ENCODE results near the gene FRS3. TPM values are rescaled to one million over a fixed set of nuclear protein-coding genes. Genes with fewer than 3 reads are reported as not detected.

The FRS3 gene
- total and polyA plus RNA-seq, 5 donors from 2014 or later = 1.3 to 6.4 (median 1.5) TPM

DNA sequence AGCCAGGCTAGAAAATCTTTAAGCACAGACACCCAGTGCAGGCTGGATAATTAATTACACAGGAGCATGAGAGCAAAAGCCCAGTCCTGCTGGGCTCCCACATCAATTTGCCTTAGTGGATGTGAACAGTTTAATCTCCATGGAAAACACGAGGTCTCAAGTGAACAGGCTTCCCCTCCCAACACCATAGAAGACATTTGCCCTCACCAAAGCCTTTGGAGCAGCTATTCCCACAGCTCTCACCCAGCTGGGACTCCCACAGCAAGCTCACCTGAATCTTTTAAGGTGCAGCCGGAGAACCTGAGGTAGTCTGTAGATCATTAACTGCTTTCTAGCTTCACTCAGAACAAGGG, 19.8 kb upstream of the FRS3 start:
- no peaks in the 10 kb centered on the region for H3K9me3 Mint-ChIP-seq

DNA sequence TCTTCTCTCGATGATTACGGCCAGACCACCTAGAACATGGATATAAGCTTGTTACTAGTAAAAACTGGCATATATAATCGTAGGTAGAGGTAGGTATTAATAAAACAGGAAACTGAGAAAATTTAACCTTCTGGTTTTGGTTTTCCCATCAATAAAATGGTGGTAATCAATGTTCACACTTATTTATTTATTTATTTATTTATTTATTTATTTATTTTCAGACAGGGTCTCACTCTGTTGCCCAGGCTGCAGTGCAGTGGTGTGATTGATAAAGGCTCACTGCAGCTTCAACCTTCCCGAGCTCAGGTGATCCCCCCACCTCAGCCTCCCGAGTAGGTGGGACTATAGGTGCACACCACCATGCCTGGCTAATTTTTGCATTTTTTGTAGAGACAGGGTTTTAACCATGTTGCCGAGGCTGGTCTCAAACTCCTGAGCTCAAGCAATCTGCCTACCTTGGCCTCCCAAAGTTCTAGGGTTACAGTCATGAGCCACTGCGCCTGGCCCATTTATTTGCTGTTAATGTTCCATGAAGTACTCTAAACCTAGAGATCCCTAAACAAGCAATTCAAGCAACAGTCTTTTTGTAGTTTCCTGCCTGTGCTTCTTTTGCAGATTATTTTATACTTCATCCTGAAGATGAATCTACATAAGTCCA, 19.3 kb upstream of the FRS3 start:
- Histone ChIP-seq H3K27ac (ENCODE audit: insufficient read depth, low read length, poor library complexity, severe bottlenecking) (no peak overlapping the region), H3K9me3 (ENCODE audit: control insufficient read depth in 2 of 2, low read length in 2 of 2) (no peaks in the 10 kb centered on the region)

More for the DNA sequence above, 19.8 kb upstream of the FRS3 start:
- H3K4me1 ChIP-seq (ENCODE audit: control insufficient read depth, insufficient read depth, low read length, poor library complexity, severe bottlenecking) = no peaks in the 10 kb centered on the region
- no peaks in the 10 kb centered on the region for H3K27me3 ChIP-seq (ENCODE audit: control insufficient read depth, insufficient read depth, low read length)
- H3K4me1 Mint-ChIP-seq = peaks cover 0 to 7% (median 0%) of the 10 kb centered on the region in 4 donors
- peaks cover 7% of the 10 kb centered on the region for H3K36me3 Mint-ChIP-seq
- DNase-seq = no peak
- H3K27ac ChIP-seq (ENCODE audit: insufficient read depth, low read length, poor library complexity, severe bottlenecking) = no peak overlapping the region
- no peaks in the 10 kb centered on the region for H3K27me3 Mint-ChIP-seq
- no peak overlapping the region for H3K4me3 ChIP-seq (ENCODE audit: low read depth, low read length)
- no peaks in the 10 kb centered on the region for H3K9me3 ChIP-seq (ENCODE audit: control insufficient read depth in 2 of 2, low read length in 2 of 2)
- peaks cover 4% of the 10 kb centered on the region for H3K36me3 ChIP-seq (ENCODE audit: control insufficient read depth, insufficient read depth, low read length)
- ATAC-seq (ENCODE audit: low read depth in 2 of 2) = no peak
- H3K27ac Mint-ChIP-seq = no peak overlapping the region
- H3K4me3 Mint-ChIP-seq = no peak overlapping the region

DNA sequence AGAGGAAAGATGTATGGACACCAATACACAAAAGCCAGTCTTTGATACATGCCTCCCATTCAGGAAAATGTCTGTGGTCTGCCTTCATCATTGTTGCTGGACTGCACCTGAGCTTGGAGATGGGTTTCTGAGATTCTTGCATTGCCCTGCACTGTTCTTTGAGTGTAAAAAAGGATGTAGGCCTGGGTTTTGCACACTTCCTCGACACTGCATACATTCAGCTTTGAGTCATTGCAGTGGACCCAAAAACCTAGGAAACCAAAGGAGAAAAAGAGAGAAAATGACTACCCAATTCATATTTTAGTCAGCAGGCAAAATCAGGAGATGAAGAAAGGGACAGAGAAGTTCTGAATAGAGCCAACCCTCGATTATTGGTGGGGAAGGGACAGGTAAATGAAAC, 16.8 kb upstream of the FRS3 start:
- Mint-ChIP-seq H3K27ac (peak overlapping the region in 1 of 3 donors; percentile 52), H3K27me3 (no peaks in the 10 kb centered on the region), H3K36me3 (peaks cover 10% of the 10 kb centered on the region), H3K4me3 (no peak overlapping the region), H3K9me3 (no peaks in the 10 kb centered on the region), H3K4me1 (peaks cover 0 to 4% (median 2%) of the 10 kb centered on the region in 4 donors)
- peaks cover 9% of the 10 kb centered on the region for H3K36me3 ChIP-seq (ENCODE audit: control insufficient read depth, insufficient read depth, low read length)
- H3K27me3 ChIP-seq (ENCODE audit: control insufficient read depth, insufficient read depth, low read length) = no peaks in the 10 kb centered on the region
- H3K4me3 ChIP-seq (ENCODE audit: low read depth, low read length) = no peak overlapping the region
- no peaks in the 10 kb centered on the region for H3K4me1 ChIP-seq (ENCODE audit: control insufficient read depth, insufficient read depth, low read length, poor library complexity, severe bottlenecking)
- ATAC-seq (ENCODE audit: low read depth in 2 of 2) (no peak), DNase-seq (no peak)
- H3K9me3 ChIP-seq (ENCODE audit: control insufficient read depth in 2 of 2, low read length in 2 of 2) = no peaks in the 10 kb centered on the region
- H3K27ac ChIP-seq (ENCODE audit: insufficient read depth, low read length, poor library complexity, severe bottlenecking) = no peak overlapping the region

More for the DNA sequence above, 19.3 kb upstream of the FRS3 start:
- DNase-seq (no peak), ATAC-seq (ENCODE audit: low read depth in 2 of 2) (no peak)
- Mint-ChIP-seq H3K27ac (no peak overlapping the region), H3K9me3 (no peaks in the 10 kb centered on the region), H3K4me1 (peaks cover 0 to 7% (median 0%) of the 10 kb centered on the region in 4 donors), H3K27me3 (no peaks in the 10 kb centered on the region), H3K36me3 (peaks cover 7% of the 10 kb centered on the region), H3K4me3 (no peak overlapping the region)
- H3K36me3 ChIP-seq (ENCODE audit: control insufficient read depth, insufficient read depth, low read length) = peaks cover 4% of the 10 kb centered on the region
- H3K4me3 ChIP-seq (ENCODE audit: low read depth, low read length) = no peak overlapping the region
- no peaks in the 10 kb centered on the region for H3K4me1 ChIP-seq (ENCODE audit: control insufficient read depth, insufficient read depth, low read length, poor library complexity, severe bottlenecking)
- no peaks in the 10 kb centered on the region for H3K27me3 ChIP-seq (ENCODE audit: control insufficient read depth, insufficient read depth, low read length)

DNA sequence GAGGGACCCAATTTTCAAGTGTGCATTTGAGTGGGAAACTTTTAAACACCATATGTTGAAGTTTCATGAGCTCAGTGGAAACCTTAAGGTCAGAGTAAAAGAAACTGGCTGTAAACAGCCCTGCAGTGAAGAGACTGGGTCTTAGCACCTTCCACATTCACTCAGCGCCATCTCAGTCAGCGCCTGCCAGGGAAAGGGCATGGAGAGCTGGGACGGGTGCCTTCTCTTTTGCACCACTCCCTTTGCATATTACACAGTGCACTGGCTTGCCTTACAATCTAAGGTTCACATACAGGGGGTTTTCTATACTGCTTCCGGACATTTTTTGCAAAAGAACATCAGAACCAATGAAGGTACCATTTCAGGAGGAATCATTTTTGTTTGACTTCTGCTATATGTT, 12.3 kb upstream of the FRS3 start:
- Histone ChIP-seq H3K9me3 (ENCODE audit: control insufficient read depth in 2 of 2, low read length in 2 of 2) (no peaks in the 10 kb centered on the region), H3K4me3 (ENCODE audit: low read depth, low read length) (no peak overlapping the region), H3K4me1 (ENCODE audit: control insufficient read depth, insufficient read depth, low read length, poor library complexity, severe bottlenecking) (peaks cover 11% of the 10 kb centered on the region), H3K27ac (ENCODE audit: insufficient read depth, low read length, poor library complexity, severe bottlenecking) (no peak overlapping the region), H3K27me3 (ENCODE audit: control insufficient read depth, insufficient read depth, low read length) (no peaks in the 10 kb centered on the region), H3K36me3 (ENCODE audit: control insufficient read depth, insufficient read depth, low read length) (peaks cover 31% of the 10 kb centered on the region)
- no peak for DNase-seq
- Mint-ChIP-seq H3K27me3 (peaks cover 5% of the 10 kb centered on the region), H3K9me3 (no peaks in the 10 kb centered on the region), H3K36me3 (peaks cover 18% of the 10 kb centered on the region), H3K27ac (no peak overlapping the region), H3K4me3 (peak overlapping the region in 1 of 4 donors; percentile 18), H3K4me1 (peaks cover 6 to 21% (median 12%) of the 10 kb centered on the region in 4 donors)
- no peak for ATAC-seq (ENCODE audit: low read depth in 2 of 2)

DNA sequence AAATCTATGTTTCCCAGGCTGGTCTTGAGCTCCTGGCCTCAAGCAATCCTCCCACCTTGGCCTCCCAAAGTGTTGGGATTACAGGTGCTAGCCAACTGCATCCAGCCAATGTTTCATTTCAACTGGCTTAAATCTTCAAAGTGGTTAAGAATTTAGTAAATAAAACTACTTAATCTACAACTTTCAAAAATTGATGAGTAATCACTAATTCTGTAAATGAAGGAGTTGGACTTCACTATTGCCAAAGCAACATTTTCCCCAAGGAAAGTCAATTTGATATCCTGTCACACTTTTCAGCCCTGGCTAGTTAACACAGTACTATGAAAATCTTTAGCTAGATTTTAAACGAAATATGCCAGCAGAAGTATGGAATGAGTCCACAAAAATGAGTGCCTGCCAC, 11.6 kb upstream of the FRS3 start:
- H3K36me3 ChIP-seq (ENCODE audit: control insufficient read depth, insufficient read depth, low read length) = peaks cover 31% of the 10 kb centered on the region
- no peak for DNase-seq
- H3K9me3 Mint-ChIP-seq = no peaks in the 10 kb centered on the region

DNA sequence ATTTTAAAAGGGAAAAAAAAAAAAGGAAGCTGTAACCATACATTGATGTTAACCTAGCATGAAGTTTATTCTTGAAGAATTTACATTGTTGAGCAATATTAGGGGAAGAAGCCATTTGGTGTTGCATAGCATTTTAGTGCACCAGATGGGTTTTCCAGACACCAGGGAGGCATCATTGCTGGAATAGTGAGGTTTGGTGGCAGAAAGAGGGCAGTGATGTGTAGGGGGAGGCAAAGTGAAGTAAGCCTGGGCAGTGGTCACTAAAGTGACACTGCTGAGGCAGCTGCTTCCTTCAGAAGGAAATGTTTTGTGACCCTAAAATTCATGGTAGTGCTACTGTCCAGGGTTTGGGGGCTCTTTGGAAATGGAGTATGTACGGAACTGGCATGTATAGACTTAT, 10.3 kb upstream of the FRS3 start:
- H3K27ac ChIP-seq (ENCODE audit: insufficient read depth, low read length, poor library complexity, severe bottlenecking) = no peak overlapping the region
- Mint-ChIP-seq H3K9me3 (no peaks in the 10 kb centered on the region), H3K4me3 (peak overlapping the region in 3 of 4 donors; percentile 38 to 97 (median 96)), H3K27me3 (peaks cover 7% of the 10 kb centered on the region), H3K36me3 (peaks cover 12% of the 10 kb centered on the region), H3K27ac (no peak overlapping the region), H3K4me1 (peaks cover 6 to 26% (median 12%) of the 10 kb centered on the region in 4 donors)
- H3K4me3 ChIP-seq (ENCODE audit: low read depth, low read length) = no peak overlapping the region
- no peaks in the 10 kb centered on the region for H3K27me3 ChIP-seq (ENCODE audit: control insufficient read depth, insufficient read depth, low read length)
- H3K9me3 ChIP-seq (ENCODE audit: control insufficient read depth in 2 of 2, low read length in 2 of 2) = no peaks in the 10 kb centered on the region
- H3K36me3 ChIP-seq (ENCODE audit: control insufficient read depth, insufficient read depth, low read length) = peaks cover 27% of the 10 kb centered on the region
- peaks cover 24% of the 10 kb centered on the region for H3K4me1 ChIP-seq (ENCODE audit: control insufficient read depth, insufficient read depth, low read length, poor library complexity, severe bottlenecking)
- ATAC-seq (ENCODE audit: low read depth in 2 of 2) (no peak), DNase-seq (no peak)

More for the DNA sequence above, 11.6 kb upstream of the FRS3 start:
- Mint-ChIP-seq H3K4me3 (peak overlapping the region in 2 of 4 donors; percentile 18 to 54), H3K27ac (no peak overlapping the region), H3K27me3 (peaks cover 7% of the 10 kb centered on the region), H3K36me3 (peaks cover 15% of the 10 kb centered on the region), H3K4me1 (peaks cover 6 to 22% (median 12%) of the 10 kb centered on the region in 4 donors)
- H3K27me3 ChIP-seq (ENCODE audit: control insufficient read depth, insufficient read depth, low read length) = no peaks in the 10 kb centered on the region
- no peak overlapping the region for H3K4me3 ChIP-seq (ENCODE audit: low read depth, low read length)
- no peak overlapping the region for H3K27ac ChIP-seq (ENCODE audit: insufficient read depth, low read length, poor library complexity, severe bottlenecking)
- H3K9me3 ChIP-seq (ENCODE audit: control insufficient read depth in 2 of 2, low read length in 2 of 2) = no peaks in the 10 kb centered on the region
- no peak for ATAC-seq (ENCODE audit: low read depth in 2 of 2)
- H3K4me1 ChIP-seq (ENCODE audit: control insufficient read depth, insufficient read depth, low read length, poor library complexity, severe bottlenecking) = peaks cover 18% of the 10 kb centered on the region

DNA sequence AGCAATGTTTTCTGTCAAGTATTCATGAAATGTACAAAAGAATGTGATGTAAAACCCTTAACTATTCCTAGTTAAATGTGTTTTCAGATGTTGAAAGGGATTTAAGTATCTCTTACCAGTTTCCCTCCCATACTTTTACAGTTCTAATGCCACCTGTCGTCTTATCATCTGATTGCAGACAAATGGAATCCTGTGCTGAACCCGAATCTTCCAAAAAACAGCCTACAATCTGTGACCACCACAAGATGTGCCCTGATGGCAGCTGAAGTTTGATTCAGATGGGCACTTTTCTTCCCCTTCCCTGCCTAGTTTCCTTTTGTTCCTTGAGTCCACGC, 9.7 kb upstream of the FRS3 start:
- H3K27ac Mint-ChIP-seq = peak overlapping the region; percentile 29 to 78 (median 71)
- H3K4me1 Mint-ChIP-seq = peaks cover 6 to 26% (median 12%) of the 10 kb centered on the region in 4 donors
- Histone ChIP-seq H3K4me1 (ENCODE audit: control insufficient read depth, insufficient read depth, low read length, poor library complexity, severe bottlenecking) (peaks cover 24% of the 10 kb centered on the region), H3K27me3 (ENCODE audit: control insufficient read depth, insufficient read depth, low read length) (no peaks in the 10 kb centered on the region), H3K36me3 (ENCODE audit: control insufficient read depth, insufficient read depth, low read length) (peaks cover 27% of the 10 kb centered on the region), H3K4me3 (ENCODE audit: low read depth, low read length) (no peak overlapping the region), H3K27ac (ENCODE audit: insufficient read depth, low read length, poor library complexity, severe bottlenecking) (no peak overlapping the region), H3K9me3 (ENCODE audit: control insufficient read depth in 2 of 2, low read length in 2 of 2) (no peaks in the 10 kb centered on the region)
- peaks cover 10% of the 10 kb centered on the region for H3K36me3 Mint-ChIP-seq
- H3K4me3 Mint-ChIP-seq = peak overlapping the region; percentile 84 to 97 (median 96)
- ATAC-seq (ENCODE audit: low read depth in 2 of 2) (no peak), DNase-seq (no peak)
- H3K27me3 Mint-ChIP-seq = peaks cover 7% of the 10 kb centered on the region
- no peaks in the 10 kb centered on the region for H3K9me3 Mint-ChIP-seq

Measured in CD4-positive, CD25-positive, alpha-beta regulatory T cell (primary cell).